ENCODE data around the gene LPCAT3.
"Not testable (repeated sequence)": the region's sequence is repeated elsewhere in the genome, so short reads cannot be mapped to it uniquely, and the experiment has no call there.

Gene LPCAT3

GRCh38 chr12:7018350-7019042, at the start of gene LPCAT3:
Gene LPCAT3, minus strand, starts transcription at chr12:7018476. Its CDS starts 52 bp downstream, at chr12:7018424.
- peak; percentile 61 for DNase-seq (ENCODE audit: low read depth)

DNA sequence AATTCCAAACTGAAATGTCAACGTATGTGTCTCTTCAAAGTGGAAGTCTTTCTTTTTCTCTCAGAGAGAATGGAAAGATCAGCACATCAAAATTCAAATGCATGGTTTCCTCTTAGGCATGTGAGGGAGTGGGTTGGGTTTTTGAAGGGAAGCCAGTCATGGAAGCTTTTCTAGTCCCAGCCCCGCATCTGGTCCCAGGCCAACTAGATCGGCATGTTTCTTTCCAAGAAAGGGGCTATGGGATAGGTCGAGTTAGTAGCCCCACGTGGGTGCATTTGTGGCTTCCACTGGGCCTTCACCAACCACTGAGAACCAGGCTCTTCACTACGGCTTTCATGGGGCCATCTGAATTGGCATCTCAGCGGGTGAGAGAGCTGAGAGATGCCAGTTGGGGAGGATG, 48.8 kb upstream of the LPCAT3 start:
- DNase-seq (ENCODE audit: low read depth), result no peak

- DNase-seq (ENCODE audit: low read depth), result no peak
These were observed 48.3 kb upstream of the LPCAT3 start for GRCh38 chr12:7066596-7066995.

GRCh38 chr12:7065073-7065623, 46.9 kb upstream of the LPCAT3 start:
- no peak for DNase-seq (ENCODE audit: low read depth)

GRCh38 chr12:7064516-7064915, 46.2 kb upstream of the LPCAT3 start:
- no peak for DNase-seq (ENCODE audit: low read depth)

DNA sequence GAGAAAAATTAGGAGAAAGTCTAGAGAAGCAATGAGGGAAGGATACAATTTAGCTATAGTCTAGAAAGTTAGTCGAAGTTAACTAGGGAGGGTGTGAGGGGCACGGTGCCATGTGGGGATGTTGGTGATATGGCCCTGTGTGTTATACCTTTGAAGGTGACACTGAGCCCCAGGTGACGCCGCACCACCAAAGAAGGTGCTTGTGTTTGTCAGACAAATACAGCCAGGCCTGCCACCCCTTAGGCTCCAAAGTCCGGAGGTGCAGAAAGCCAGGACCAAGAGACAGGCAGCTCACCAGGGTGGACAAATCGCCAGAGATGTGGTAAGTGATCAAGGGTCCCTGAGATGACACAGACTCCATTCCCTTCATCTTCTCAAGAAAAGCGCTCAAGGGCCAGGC, 43.3 kb upstream of the LPCAT3 start:
- no peak for DNase-seq (ENCODE audit: low read depth)

DNA sequence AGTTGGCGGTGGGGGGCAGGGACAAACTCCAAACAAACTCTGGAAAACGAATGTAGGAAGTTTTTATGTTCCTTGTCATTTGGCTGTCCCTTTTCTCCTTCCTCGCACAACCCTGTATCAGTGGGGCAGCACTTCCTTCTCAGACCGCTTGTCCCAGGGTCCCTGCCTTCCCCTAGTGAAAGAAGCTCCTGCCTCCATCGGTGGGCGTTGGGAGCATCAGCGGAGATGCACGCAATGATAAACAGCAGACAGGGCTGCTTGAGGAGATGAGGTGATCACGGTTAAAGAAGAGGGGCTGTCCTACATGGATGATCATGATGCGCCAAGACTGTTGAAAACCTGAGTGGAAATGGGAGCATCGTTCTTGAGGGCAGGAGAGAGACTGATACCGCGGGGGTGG, 42.9 kb upstream of the LPCAT3 start:
- no peak for DNase-seq (ENCODE audit: low read depth)

- DNase-seq (ENCODE audit: low read depth), result peak; percentile 97
These were observed 42.2 kb upstream of the LPCAT3 start, which contains the start of gene C1S for GRCh38 chr12:7060353-7060954. Gene C1S, plus strand, starts transcription at chr12:7060718. Its CDS starts 1,195 bp downstream, at chr12:7061913.

- DNase-seq (ENCODE audit: low read depth), result no peak
These were observed 41.5 kb upstream of the LPCAT3 start for GRCh38 chr12:7059780-7060179.

DNA sequence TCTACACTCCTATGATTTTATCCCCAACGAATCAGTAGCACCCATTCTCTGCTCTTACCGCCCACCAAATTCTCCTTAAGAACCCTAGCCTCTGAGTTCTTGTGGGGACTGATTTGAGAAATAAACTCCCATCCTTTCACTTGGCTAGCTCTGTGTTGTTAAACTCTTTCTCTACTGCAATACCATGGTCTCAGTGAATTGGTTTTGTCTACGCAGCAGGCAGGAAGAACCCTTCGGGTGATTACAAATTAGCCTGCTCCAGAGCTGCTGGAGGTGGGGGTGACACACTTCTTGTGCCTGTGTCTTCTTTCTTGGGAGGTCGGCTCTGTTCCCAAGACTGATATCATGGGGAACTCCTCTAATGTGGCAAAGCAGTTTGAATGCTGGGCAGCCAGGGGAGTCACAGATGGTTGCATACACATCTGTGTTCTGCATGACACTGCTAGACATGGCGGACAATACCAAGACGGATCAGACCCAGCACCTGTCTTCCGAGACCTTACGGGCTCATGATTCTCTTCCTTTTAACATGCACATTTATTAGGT, 40.6 kb upstream of the LPCAT3 start:
- DNase-seq (ENCODE audit: low read depth), result no peak

- no peak for DNase-seq (ENCODE audit: low read depth)
These were observed 40.0 kb upstream of the LPCAT3 start for GRCh38 chr12:7058163-7058845.

DNA sequence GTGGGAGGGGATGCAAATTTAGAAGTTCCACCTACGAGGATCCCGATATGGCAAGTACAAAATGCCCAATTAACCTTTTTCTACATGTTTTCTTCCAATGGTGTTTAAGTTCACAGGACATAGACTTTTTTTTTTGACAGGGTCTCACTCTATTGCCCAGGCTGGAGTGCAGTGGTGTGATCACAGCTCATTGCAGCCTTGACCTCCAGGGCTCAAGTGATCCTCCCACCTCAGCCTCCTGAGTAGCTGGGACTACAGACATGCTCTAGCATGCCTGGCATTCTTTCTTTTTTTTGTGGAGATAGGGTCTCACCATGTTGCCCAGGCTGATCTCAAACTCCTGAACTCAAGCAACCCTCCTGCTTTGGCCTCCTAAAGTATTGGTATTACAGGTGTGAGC, 37.5 kb upstream of the LPCAT3 start:
- DNase-seq (ENCODE audit: low read depth), result not testable (repeated sequence)

GRCh38 chr12:7054925-7055324, 36.6 kb upstream of the LPCAT3 start:
- no peak for DNase-seq (ENCODE audit: low read depth)

GRCh38 chr12:7049973-7050372, 31.7 kb upstream of the LPCAT3 start:
- not testable (repeated sequence) for DNase-seq (ENCODE audit: low read depth)

GRCh38 chr12:7049445-7049951, 31.2 kb upstream of the LPCAT3 start:
- DNase-seq (ENCODE audit: low read depth), result not testable (repeated sequence)

DNA sequence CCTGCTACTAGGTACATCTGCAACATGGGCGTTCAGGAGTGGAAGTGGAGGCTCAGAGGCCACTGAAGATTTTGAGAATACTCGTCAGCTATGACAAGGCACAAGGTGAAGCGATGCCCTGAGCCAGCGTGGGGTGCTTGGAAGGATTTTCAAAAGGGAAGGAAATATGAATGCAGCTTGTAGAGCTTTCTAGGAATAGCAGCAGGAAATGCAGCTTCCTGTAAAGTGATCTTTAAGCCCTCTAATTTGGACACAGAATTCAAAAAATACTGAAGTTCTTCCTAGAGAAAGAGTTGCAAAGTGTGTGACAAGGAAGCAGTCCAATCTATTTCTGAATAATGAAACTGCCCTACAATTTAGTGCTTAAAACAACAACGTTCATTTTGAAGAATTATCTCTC, 29.0 kb upstream of the LPCAT3 start:
- no peak for DNase-seq (ENCODE audit: low read depth)

DNA sequence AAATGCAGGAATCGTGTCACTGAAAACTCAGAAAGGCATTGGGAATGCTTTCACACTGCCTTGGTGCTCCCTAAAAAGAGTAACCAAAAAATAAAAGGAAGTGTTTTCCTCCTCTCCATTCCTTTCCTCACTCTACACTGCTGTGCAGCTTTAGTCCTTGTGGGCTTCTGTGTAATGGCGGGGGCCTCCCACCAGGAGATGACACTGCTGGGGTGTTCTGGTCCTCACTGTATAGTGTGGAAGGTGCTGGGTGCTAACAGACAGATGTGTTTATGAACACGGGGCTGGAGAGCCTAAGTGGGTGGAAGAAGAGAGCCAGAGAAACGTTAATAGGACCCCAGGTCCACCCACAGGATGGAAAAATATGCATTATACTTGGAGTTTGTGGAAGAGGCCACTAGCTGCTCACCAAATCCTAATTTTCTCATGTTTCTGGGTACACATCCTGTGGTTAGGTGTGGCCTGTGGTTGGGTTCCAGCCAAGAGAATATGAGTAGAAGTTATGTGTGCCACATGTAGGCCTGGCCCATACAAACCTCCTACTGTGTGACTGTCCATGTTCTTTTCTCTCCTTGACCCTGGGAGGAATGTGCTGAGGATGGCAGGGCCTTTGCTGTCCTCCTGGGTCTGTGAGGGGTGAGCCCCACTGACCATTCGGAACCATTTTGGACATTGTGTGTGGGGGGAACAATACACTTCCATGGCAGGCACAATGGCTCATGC, 28.3 kb upstream of the LPCAT3 start:
- no peak for DNase-seq (ENCODE audit: low read depth)

DNA sequence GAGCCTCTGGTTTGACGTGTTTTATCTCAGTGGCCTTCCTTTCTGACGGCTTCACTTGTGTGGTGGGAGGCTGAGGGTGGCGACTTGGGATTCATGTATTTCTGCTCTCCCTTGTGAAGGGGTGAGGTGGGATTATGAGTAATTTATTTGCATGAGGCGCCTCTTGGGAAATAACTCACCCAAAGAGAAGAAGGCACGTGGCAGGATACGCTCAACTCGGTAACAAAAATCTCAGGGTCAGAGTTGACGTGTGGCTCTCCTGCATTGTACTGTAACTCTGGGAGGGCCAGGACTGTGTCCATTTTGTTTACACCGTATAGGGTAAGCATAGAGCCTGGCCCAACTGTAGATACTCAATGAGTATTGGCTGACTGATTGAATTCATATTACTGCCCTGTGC, 27.6 kb upstream of the LPCAT3 start:
- no peak for DNase-seq (ENCODE audit: low read depth)

DNA sequence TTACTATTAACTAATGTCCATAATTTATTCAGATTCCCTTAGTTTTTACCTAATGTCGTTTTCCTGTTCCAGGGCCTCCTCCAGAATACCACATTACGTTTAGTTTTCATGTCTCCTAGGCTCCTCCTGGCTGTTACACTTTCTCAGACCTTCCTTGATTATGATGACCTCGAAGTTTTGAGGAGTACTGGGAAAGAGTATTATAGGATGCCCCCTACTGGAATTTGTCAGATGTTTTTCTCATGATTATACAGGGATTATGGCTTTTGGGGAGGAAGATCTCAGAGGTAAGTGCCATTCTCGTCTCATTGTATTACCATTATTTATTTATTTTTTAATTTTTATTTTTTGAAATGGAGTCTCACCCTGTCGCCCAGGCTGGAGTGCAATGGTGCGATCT, 24.6 kb upstream of the LPCAT3 start:
- peak; percentile 17 for DNase-seq (ENCODE audit: low read depth)

GRCh38 chr12:7039403-7039802, 21.1 kb upstream of the LPCAT3 start:
- DNase-seq (ENCODE audit: low read depth), result no peak

GRCh38 chr12:7038591-7038990, 20.3 kb upstream of the LPCAT3 start:
- no peak for DNase-seq (ENCODE audit: low read depth)

- DNase-seq (ENCODE audit: low read depth), result not testable (repeated sequence)
These were observed 19.1 kb upstream of the LPCAT3 start for GRCh38 chr12:7037411-7037810.
